ENCODE measurements around the gene ATP6V1G1. TPM values are rescaled to one million over a fixed set of nuclear protein-coding genes. Genes with fewer than 3 reads are reported as not detected.
A peak's percentile ranks its signal among the peaks of the same experiment; 100 is the strongest.

The ATP6V1G1 gene
- total RNA-seq (100 to 1,000 TPM in 3 of 5 experiments, 10 to 100 TPM in 2; 86.2 to 136 (median 130) TPM), polyA plus RNA-seq (100 to 1,000 TPM; 256 to 372 TPM), total RNA-seq (89.8 reads per million, percentile 82 among the genes with 10 or more reads in this experiment)

GRCh38 chr9:114587345-114588202 is at the start of gene ATP6V1G1:
TSS of gene ATP6V1G1 (plus strand) at chr9:114587769. CDS start at chr9:114587839, 70 bp downstream.
- H3K27ac ChIP-seq (ENCODE audit: low read depth, low read length): peak within 1 kb of the TSS; percentile 99
- ATAC-seq: peak; percentile 97
- intact Hi-C loops (cut with micrococcal nuclease): loop anchor here (1.0 to 10.0 kb wide), 9 partner anchors 24 to 1210 kb away; partner anchors contain the start of genes TNFSF8 (in 2 of the 2), WHRN (in 2 of the 2), HDHD3 (in 1 of the 2) and TMEM268 (in 1 of the 2)
- H3K27me3 ChIP-seq (ENCODE audit: control insufficient read depth in 2 of 2, insufficient read depth in 2 of 2, low read length in 2 of 2): no peaks in the 10 kb centered on the region
- peaks cover 43 to 52% (median 49%) of the 10 kb centered on the region in 7 donors for H3K4me1 Mint-ChIP-seq
- no peaks in the 10 kb centered on the region for H3K9me3 ChIP-seq (ENCODE audit: control insufficient read depth in 2 of 3, low read length in 3 of 3)
- peak; percentile 93 to 99 (median 97) for DNase-seq
- H3K4me3 ChIP-seq (ENCODE audit: low read length): peak within 1 kb of the TSS; percentile 94
- peaks cover 0 to 4% (median 0%) of the 10 kb centered on the region in 11 donors for H3K9me3 Mint-ChIP-seq
- ChIA-PET POLR2A (interaction anchor here (0.7 to 11.8 kb wide), 25 partner anchors 9 to 343 kb away, joined by 3 to 329 read pairs (median 4); partner anchors contain the start of genes AKNA, TMEM268, TNFSF8 and WHRN), CTCF (interaction anchor here (0.6 to 2.5 kb wide), 8 partner anchors 11 to 342 kb away, joined by 3 to 14 read pairs (median 4); no protein-coding TSS in a partner anchor)
- H3K36me3 ChIP-seq (ENCODE audit: control insufficient read depth in 2 of 3, insufficient read depth in 3 of 3, low read length in 3 of 3): peaks cover 0 to 3% (median 0%) of the 10 kb centered on the region in 3 experiments
- peaks cover 0 to 6% (median 0%) of the 10 kb centered on the region in 5 donors for H3K27me3 Mint-ChIP-seq
- H3K27ac Mint-ChIP-seq: peak within 1 kb of the TSS; percentile 91 to 100 (median 99)
- H3K4me3 Mint-ChIP-seq: peak within 1 kb of the TSS; percentile 95 to 99 (median 98)
- H3K36me3 Mint-ChIP-seq: peaks cover 4 to 28% (median 7%) of the 10 kb centered on the region in 5 donors
- peaks cover 33 to 35% of the 10 kb centered on the region in 2 donors for H3K4me1 ChIP-seq (ENCODE audit: control insufficient read depth in 2 of 2, insufficient read depth in 2 of 2, low read length in 2 of 2)

GRCh38 chr9:114538241-114538640 is 49.3 kb upstream of the ATP6V1G1 start:
- H3K4me3 ChIP-seq (ENCODE audit: low read length): no peak overlapping the region
- Mint-ChIP-seq H3K9me3 (peaks cover 0 to 1% (median 0%) of the 10 kb centered on the region in 11 donors), H3K27me3 (peaks cover 0 to 38% (median 0%) of the 10 kb centered on the region in 5 donors), H3K4me1 (peaks cover 0 to 13% (median 7%) of the 10 kb centered on the region in 7 donors), H3K36me3 (no peaks in the 10 kb centered on the region), H3K27ac (peak overlapping the region in 4 of 9 donors; percentile 13 to 67 (median 42)), H3K4me3 (no peak overlapping the region)
- intact Hi-C loops (cut with micrococcal nuclease): loop anchor here (1.0 to 2.0 kb wide), 4 partner anchors 33 to 115 kb away; partner anchors contain the start of gene WHRN (in 1 of the 2)
- no peaks in the 10 kb centered on the region for H3K4me1 ChIP-seq (ENCODE audit: control insufficient read depth in 2 of 2, insufficient read depth in 2 of 2, low read length in 2 of 2)
- no peak overlapping the region for H3K27ac ChIP-seq (ENCODE audit: low read depth, low read length)
- H3K9me3 ChIP-seq (ENCODE audit: control insufficient read depth in 2 of 3, low read length in 3 of 3): no peaks in the 10 kb centered on the region
- no peaks in the 10 kb centered on the region for H3K27me3 ChIP-seq (ENCODE audit: control insufficient read depth in 2 of 2, insufficient read depth in 2 of 2, low read length in 2 of 2)
- ChIA-PET CTCF (interaction anchor here (0.7 to 3.9 kb wide), 6 partner anchors 50 to 201 kb away, joined by 3 to 32 read pairs (median 4); no protein-coding TSS in a partner anchor), POLR2A (interaction anchor here (1.0 to 1.8 kb wide), 4 partner anchors 49 to 115 kb away, joined by 3 to 6 read pairs (median 4); partner anchors contain the start of genes ATP6V1G1 and TMEM268)
- H3K36me3 ChIP-seq (ENCODE audit: control insufficient read depth in 2 of 3, insufficient read depth in 3 of 3, low read length in 3 of 3): no peaks in the 10 kb centered on the region
- peak; percentile 92 for ATAC-seq
- DNase-seq: peak in 7 of 9 donors; percentile 11 to 43 (median 23)

- H3K4me3 Mint-ChIP-seq: no peak overlapping the region
- H3K36me3 ChIP-seq (ENCODE audit: control insufficient read depth in 2 of 3, insufficient read depth in 3 of 3, low read length in 3 of 3): no peaks in the 10 kb centered on the region
- no peaks in the 10 kb centered on the region for H3K4me1 ChIP-seq (ENCODE audit: control insufficient read depth in 2 of 2, insufficient read depth in 2 of 2, low read length in 2 of 2)
- no peak overlapping the region for H3K4me3 ChIP-seq (ENCODE audit: low read length)
- H3K9me3 ChIP-seq (ENCODE audit: control insufficient read depth in 2 of 3, low read length in 3 of 3): no peaks in the 10 kb centered on the region
- no peak overlapping the region for H3K27ac Mint-ChIP-seq
- no peaks in the 10 kb centered on the region for H3K9me3 Mint-ChIP-seq
- peaks cover 0 to 13% (median 7%) of the 10 kb centered on the region in 7 donors for H3K4me1 Mint-ChIP-seq
- intact Hi-C loops (cut with micrococcal nuclease): loop anchor here in 1 of 2 donors (2.0 kb wide), 3 partner anchors 35 to 53 kb away; partner anchors contain the start of gene WHRN
- H3K36me3 Mint-ChIP-seq: no peaks in the 10 kb centered on the region
- no peaks in the 10 kb centered on the region for H3K27me3 ChIP-seq (ENCODE audit: control insufficient read depth in 2 of 2, insufficient read depth in 2 of 2, low read length in 2 of 2)
- H3K27ac ChIP-seq (ENCODE audit: low read depth, low read length): no peak overlapping the region
- ATAC-seq: no peak
- ChIA-PET POLR2A (no interaction called here), CTCF (interaction anchor here (0.6 to 3.9 kb wide), 2 partner anchors 113 to 371 kb away, joined by 5 to 32 read pairs; no protein-coding TSS in a partner anchor)
- H3K27me3 Mint-ChIP-seq: peaks cover 0 to 39% (median 0%) of the 10 kb centered on the region in 5 donors
- DNase-seq: no peak
Observed at GRCh38 chr9:114539701-114540380, 47.7 kb upstream of the ATP6V1G1 start.

GRCh38 chr9:114545055-114545454 is 42.5 kb upstream of the ATP6V1G1 start:
- CTCF ChIA-PET: no interaction called here
- H3K4me3 Mint-ChIP-seq: no peak overlapping the region
- intact Hi-C loops (cut with micrococcal nuclease): no loop called here
- H3K27me3 Mint-ChIP-seq: peaks cover 0 to 50% (median 6%) of the 10 kb centered on the region in 5 donors
- H3K4me1 ChIP-seq (ENCODE audit: control insufficient read depth in 2 of 2, insufficient read depth in 2 of 2, low read length in 2 of 2): no peaks in the 10 kb centered on the region
- H3K4me3 ChIP-seq (ENCODE audit: low read length): no peak overlapping the region
- H3K9me3 ChIP-seq (ENCODE audit: control insufficient read depth in 2 of 3, low read length in 3 of 3): no peaks in the 10 kb centered on the region
- ATAC-seq (no peak), DNase-seq (no peak)
- H3K27ac ChIP-seq (ENCODE audit: low read depth, low read length): no peak overlapping the region
- H3K36me3 ChIP-seq (ENCODE audit: control insufficient read depth in 2 of 3, insufficient read depth in 3 of 3, low read length in 3 of 3): no peaks in the 10 kb centered on the region
- H3K27me3 ChIP-seq (ENCODE audit: control insufficient read depth in 2 of 2, insufficient read depth in 2 of 2, low read length in 2 of 2): peaks cover 0 to 5% of the 10 kb centered on the region in 2 donors
- H3K9me3 Mint-ChIP-seq: peaks cover 0 to 5% (median 0%) of the 10 kb centered on the region in 11 donors
- H3K36me3 Mint-ChIP-seq: peaks cover 0 to 6% (median 0%) of the 10 kb centered on the region in 5 donors
- H3K4me1 Mint-ChIP-seq: no peaks in the 10 kb centered on the region
- no peak overlapping the region for H3K27ac Mint-ChIP-seq
- POLR2A ChIA-PET: no interaction called here

- intact Hi-C loops (cut with micrococcal nuclease): no loop called here
- Mint-ChIP-seq H3K9me3 (peaks cover 0 to 5% (median 0%) of the 10 kb centered on the region in 11 donors), H3K36me3 (peaks cover 0 to 6% (median 0%) of the 10 kb centered on the region in 5 donors), H3K27me3 (peaks cover 0 to 53% (median 9%) of the 10 kb centered on the region in 5 donors), H3K4me1 (no peaks in the 10 kb centered on the region), H3K4me3 (no peak overlapping the region), H3K27ac (peak overlapping the region in 1 of 9 donors; percentile 10)
- no peak overlapping the region for H3K27ac ChIP-seq (ENCODE audit: low read depth, low read length)
- ChIA-PET POLR2A (no interaction called here), CTCF (interaction anchor here (0.6 kb wide), 1 partner anchor 426 kb away, joined by 4 read pairs; no protein-coding TSS in a partner anchor)
- no peaks in the 10 kb centered on the region for H3K9me3 ChIP-seq (ENCODE audit: control insufficient read depth in 2 of 3, low read length in 3 of 3)
- no peaks in the 10 kb centered on the region for H3K36me3 ChIP-seq (ENCODE audit: control insufficient read depth in 2 of 3, insufficient read depth in 3 of 3, low read length in 3 of 3)
- ATAC-seq: no peak
- no peaks in the 10 kb centered on the region for H3K4me1 ChIP-seq (ENCODE audit: control insufficient read depth in 2 of 2, insufficient read depth in 2 of 2, low read length in 2 of 2)
- peaks cover 0 to 5% of the 10 kb centered on the region in 2 donors for H3K27me3 ChIP-seq (ENCODE audit: control insufficient read depth in 2 of 2, insufficient read depth in 2 of 2, low read length in 2 of 2)
- DNase-seq: no peak
- H3K4me3 ChIP-seq (ENCODE audit: low read length): no peak overlapping the region
Observed at GRCh38 chr9:114546851-114547250, 40.7 kb upstream of the ATP6V1G1 start.
